ENCODE data around the gene NEK7.

DNA sequence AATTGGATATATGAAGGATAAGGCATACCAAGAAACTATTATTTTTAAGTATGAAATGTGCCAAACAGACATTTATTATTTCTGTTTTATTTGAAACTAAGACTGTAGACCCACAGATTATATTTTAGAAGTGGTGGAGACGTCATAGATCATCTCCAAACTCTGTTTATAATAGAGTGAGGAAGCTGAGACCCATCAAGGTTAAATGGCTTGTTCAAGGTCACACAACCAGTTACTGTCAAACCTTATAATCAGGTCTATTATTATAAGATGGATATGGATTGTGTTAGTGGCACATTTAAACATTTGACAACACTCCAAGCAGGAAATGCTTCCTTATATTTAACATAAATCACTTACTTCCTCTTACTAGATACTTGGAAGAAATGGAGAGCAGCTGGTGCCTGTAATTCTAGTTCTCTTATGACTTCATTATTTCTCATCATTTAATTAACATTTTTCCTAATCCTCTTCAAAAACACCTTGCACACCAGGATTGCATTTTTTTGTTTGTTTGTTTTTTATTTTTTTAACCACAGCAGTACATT, 117.0 kb downstream of the NEK7 start:
- TF ChIP-seq, protein P1, sequence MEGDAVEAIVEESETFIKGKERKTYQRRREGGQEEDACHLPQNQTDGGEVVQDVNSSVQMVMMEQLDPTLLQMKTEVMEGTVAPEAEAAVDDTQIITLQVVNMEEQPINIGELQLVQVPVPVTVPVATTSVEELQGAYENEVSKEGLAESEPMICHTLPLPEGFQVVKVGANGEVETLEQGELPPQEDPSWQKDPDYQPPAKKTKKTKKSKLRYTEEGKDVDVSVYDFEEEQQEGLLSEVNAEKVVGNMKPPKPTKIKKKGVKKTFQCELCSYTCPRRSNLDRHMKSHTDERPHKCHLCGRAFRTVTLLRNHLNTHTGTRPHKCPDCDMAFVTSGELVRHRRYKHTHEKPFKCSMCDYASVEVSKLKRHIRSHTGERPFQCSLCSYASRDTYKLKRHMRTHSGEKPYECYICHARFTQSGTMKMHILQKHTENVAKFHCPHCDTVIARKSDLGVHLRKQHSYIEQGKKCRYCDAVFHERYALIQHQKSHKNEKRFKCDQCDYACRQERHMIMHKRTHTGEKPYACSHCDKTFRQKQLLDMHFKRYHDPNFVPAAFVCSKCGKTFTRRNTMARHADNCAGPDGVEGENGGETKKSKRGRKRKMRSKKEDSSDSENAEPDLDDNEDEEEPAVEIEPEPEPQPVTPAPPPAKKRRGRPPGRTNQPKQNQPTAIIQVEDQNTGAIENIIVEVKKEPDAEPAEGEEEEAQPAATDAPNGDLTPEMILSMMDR (conservative IDR thresholded peaks at IDR 0.05; ENCODE audit: low read depth, low read length): no peak
- no peak for TF ChIP-seq RFX5 (IDR thresholded peaks at IDR 0.05; ENCODE audit: low read depth, low read length)
- TF ChIP-seq POLR2A (IDR thresholded peaks at IDR 0.05; ENCODE audit: low read depth, low read length): no peak
- TF ChIP-seq CEBPB (IDR thresholded peaks at IDR 0.05; ENCODE audit: low read depth, low read length): no peak
- TF ChIP-seq RAD21 (IDR thresholded peaks at IDR 0.05; ENCODE audit: low read length): no peak
- TF ChIP-seq MAZ (IDR thresholded peaks at IDR 0.05; ENCODE audit: borderline replicate concordance, low read depth, low read length): no peak
- TF ChIP-seq SMC3 (IDR thresholded peaks at IDR 0.05; ENCODE audit: low read depth, low read length): no peak
- TF ChIP-seq BHLHE40 (IDR thresholded peaks at IDR 0.05; ENCODE audit: low read depth, low read length): no peak
- TF ChIP-seq RCOR1 (IDR thresholded peaks at IDR 0.05; ENCODE audit: insufficient replicate concordance, low read length): no peak
- TF ChIP-seq, protein P2, sequence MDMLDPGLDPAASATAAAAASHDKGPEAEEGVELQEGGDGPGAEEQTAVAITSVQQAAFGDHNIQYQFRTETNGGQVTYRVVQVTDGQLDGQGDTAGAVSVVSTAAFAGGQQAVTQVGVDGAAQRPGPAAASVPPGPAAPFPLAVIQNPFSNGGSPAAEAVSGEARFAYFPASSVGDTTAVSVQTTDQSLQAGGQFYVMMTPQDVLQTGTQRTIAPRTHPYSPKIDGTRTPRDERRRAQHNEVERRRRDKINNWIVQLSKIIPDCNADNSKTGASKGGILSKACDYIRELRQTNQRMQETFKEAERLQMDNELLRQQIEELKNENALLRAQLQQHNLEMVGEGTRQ (IDR thresholded peaks at IDR 0.05; ENCODE audit: low read depth, low read length): no peak
- TF ChIP-seq FOS (IDR thresholded peaks at IDR 0.05; ENCODE audit: low read depth, low read length): no peak
- TF ChIP-seq NFE2L2 (IDR thresholded peaks at IDR 0.05; ENCODE audit: low read depth, low read length): no peak
- TF ChIP-seq CHD1 (IDR thresholded peaks at IDR 0.05; ENCODE audit: low read depth, low read length): no peak
- TF ChIP-seq, protein P3, sequence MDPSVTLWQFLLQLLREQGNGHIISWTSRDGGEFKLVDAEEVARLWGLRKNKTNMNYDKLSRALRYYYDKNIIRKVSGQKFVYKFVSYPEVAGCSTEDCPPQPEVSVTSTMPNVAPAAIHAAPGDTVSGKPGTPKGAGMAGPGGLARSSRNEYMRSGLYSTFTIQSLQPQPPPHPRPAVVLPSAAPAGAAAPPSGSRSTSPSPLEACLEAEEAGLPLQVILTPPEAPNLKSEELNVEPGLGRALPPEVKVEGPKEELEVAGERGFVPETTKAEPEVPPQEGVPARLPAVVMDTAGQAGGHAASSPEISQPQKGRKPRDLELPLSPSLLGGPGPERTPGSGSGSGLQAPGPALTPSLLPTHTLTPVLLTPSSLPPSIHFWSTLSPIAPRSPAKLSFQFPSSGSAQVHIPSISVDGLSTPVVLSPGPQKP (IDR thresholded peaks at IDR 0.05; ENCODE audit: borderline replicate concordance, low read depth, low read length): no peak
